Measurements from ENCODE around the gene MYO10.

- TF ChIP-seq, protein P1, sequence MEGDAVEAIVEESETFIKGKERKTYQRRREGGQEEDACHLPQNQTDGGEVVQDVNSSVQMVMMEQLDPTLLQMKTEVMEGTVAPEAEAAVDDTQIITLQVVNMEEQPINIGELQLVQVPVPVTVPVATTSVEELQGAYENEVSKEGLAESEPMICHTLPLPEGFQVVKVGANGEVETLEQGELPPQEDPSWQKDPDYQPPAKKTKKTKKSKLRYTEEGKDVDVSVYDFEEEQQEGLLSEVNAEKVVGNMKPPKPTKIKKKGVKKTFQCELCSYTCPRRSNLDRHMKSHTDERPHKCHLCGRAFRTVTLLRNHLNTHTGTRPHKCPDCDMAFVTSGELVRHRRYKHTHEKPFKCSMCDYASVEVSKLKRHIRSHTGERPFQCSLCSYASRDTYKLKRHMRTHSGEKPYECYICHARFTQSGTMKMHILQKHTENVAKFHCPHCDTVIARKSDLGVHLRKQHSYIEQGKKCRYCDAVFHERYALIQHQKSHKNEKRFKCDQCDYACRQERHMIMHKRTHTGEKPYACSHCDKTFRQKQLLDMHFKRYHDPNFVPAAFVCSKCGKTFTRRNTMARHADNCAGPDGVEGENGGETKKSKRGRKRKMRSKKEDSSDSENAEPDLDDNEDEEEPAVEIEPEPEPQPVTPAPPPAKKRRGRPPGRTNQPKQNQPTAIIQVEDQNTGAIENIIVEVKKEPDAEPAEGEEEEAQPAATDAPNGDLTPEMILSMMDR (conservative IDR thresholded peaks at IDR 0.05; ENCODE audit: low read depth, low read length) = no peak
- no peak for TF ChIP-seq EZH2 (IDR thresholded peaks at IDR 0.05; ENCODE audit: borderline replicate concordance, low read depth, low read length, poor library complexity, severe bottlenecking)
Observed at GRCh38 chr5:16918156-16918555, 17.9 kb downstream of the MYO10 start.

Data from A673 (cell line).